Endothelial cell of umbilical vein (primary cell): ENCODE results near the gene FRMD5. TPM values are rescaled to one million over a fixed set of nuclear protein-coding genes. Genes with fewer than 3 reads are reported as not detected.

ENCODE experiments used
- BruUV-seq: library from RNA; stranded (reverse); fragments of 400-500 nt; replicated peaks from 2 replicates; lab custom pipeline; 2021; lab: Mats Ljungman, UMichigan
- CTCF ChIA-PET: fragments of 300-600, 350-600 bp; sonication (Branson Sonifier 250); formaldehyde crosslinking; loops from one replicate; lab custom pipeline; 2021; ENCODE audit warnings: antibody characterized with exemption, inconsistent platforms; lab: Charles Lee
- POLR2A ChIA-PET: fragments of 300-600, 350-600 bp; sonication (Branson Sonifier 250); formaldehyde crosslinking; loops from one replicate; lab custom pipeline; 2021; ENCODE audit warnings: antibody characterized with exemption, inconsistent platforms; lab: Charles Lee
- DNase-seq: peaks from one replicate; pipeline ENCODE4 v3.0.0-alpha.2; 2011; ENCODE audit warnings: low read depth, low spot score
- FAIRE-seq: peaks from 2 replicates; lab custom pipeline; 2011; peaks lifted over from hg19 to GRCh38; lab: Jason Lieb, UNC
- H2AFZ ChIP-seq: 2 replicates; pipeline ENCODE4 v1.6.0; 2012; ENCODE audit warnings: low read depth, low read length, control low read depth, inconsistent platforms
- H3K27ac ChIP-seq: 2 replicates; pipeline ENCODE4 v1.5.1; 2011; ENCODE audit warnings: low read depth, mild to moderate bottlenecking, control low read depth, low read length, moderate library complexity; ENCODE audit not compliant: insufficient read depth
- H3K27me3 ChIP-seq, 2 experiments: 2 replicates each; pipeline versions ENCODE4 v1.6.0 to v1.6.1; 2011; ENCODE audit warnings: low read length in 2 of 2, mixed read lengths in 1 of 2; ENCODE audit not compliant: control insufficient read depth in 2 of 2, insufficient read depth in 2 of 2
- H3K36me3 ChIP-seq, 2 experiments: 2 replicates in 1 of 2; 3 replicates in 1 of 2; pipeline ENCODE4 v1.5.1; 2011; ENCODE audit warnings: low read length in 2 of 2, mild to moderate bottlenecking in 1 of 2, moderate library complexity in 1 of 2; ENCODE audit not compliant: control insufficient read depth in 2 of 2, insufficient read depth in 2 of 2; ENCODE audit errors: extremely low read depth in 1 of 2
- H3K4me1 ChIP-seq: 3 replicates; pipeline ENCODE4 v1.5.1; 2011; ENCODE audit warnings: mild to moderate bottlenecking, low read length; ENCODE audit not compliant: control insufficient read depth, insufficient read depth; ENCODE audit errors: extremely low read depth
- H3K4me2 ChIP-seq: 2 replicates; pipeline ENCODE4 v1.6.1; 2011; ENCODE audit warnings: low read length, control low read depth, mixed read lengths; ENCODE audit not compliant: insufficient read depth
- H3K4me3 ChIP-seq, 3 experiments: fragments of 200-600 bp in 1 of 3; sonication (generic), shearing (Covaris generic) in 1 of 3; replicated peaks in 1 of 3; 2 replicates each; pipeline ENCODE4 v1.5.1; 2011 to 2016; ENCODE audit warnings: control low read depth in 3 of 3, low read length in 3 of 3, mild to moderate bottlenecking in 2 of 3, inconsistent platforms in 1 of 3, low read depth in 1 of 3, moderate library complexity in 1 of 3; ENCODE audit not compliant: insufficient read depth in 1 of 3
- H3K79me2 ChIP-seq: 2 replicates; pipeline ENCODE4 v1.6.0; 2012; ENCODE audit warnings: low read length, inconsistent platforms; ENCODE audit not compliant: control insufficient read depth, insufficient read depth
- H3K9ac ChIP-seq: replicated peaks from 2 replicates; pipeline ENCODE3; 2011; ENCODE audit warnings: low read length, control low read depth; ENCODE audit not compliant: insufficient read depth; ENCODE audit errors: extremely low read depth
- H3K9me1 ChIP-seq: replicated peaks from 3 replicates; pipeline ENCODE4 v1.6.0; 2011; ENCODE audit warnings: mild to moderate bottlenecking, low read length; ENCODE audit not compliant: control insufficient read depth, insufficient read depth; ENCODE audit errors: extremely low read depth
- H3K9me3 ChIP-seq: replicated peaks from 2 replicates; pipeline ENCODE4 v1.5.1; 2012; ENCODE audit warnings: low read length, inconsistent platforms; ENCODE audit not compliant: control insufficient read depth, insufficient read depth
- H4K20me1 ChIP-seq: replicated peaks from 2 replicates; pipeline ENCODE3; 2011; ENCODE audit warnings: mild to moderate bottlenecking, low read length; ENCODE audit not compliant: control insufficient read depth, insufficient read depth; ENCODE audit errors: extremely low read depth
- EZH2 ChIP-seq: IDR thresholded peaks from 2 replicates; pipeline ENCODE4 v1.6.1; 2012; ENCODE audit warnings: borderline replicate concordance, low read depth, mild to moderate bottlenecking, moderate library complexity, low read length, inconsistent platforms; ENCODE audit not compliant: severe bottlenecking
- FOS ChIP-seq: IDR thresholded peaks from 2 replicates; pipeline ENCODE4 v1.6.1; 2011; ENCODE audit warnings: mild to moderate bottlenecking, low read length, moderate library complexity, borderline replicate concordance; ENCODE audit not compliant: insufficient read depth
- GATA2 ChIP-seq: IDR thresholded peaks from 2 replicates; pipeline ENCODE4 v1.7.0; 2011; ENCODE audit warnings: low read depth, mild to moderate bottlenecking, moderate library complexity, mixed read lengths, low read length; ENCODE audit not compliant: insufficient read length, insufficient read depth
- JUN ChIP-seq: IDR thresholded peaks from 2 replicates; pipeline ENCODE4 v1.6.1; 2011; ENCODE audit warnings: borderline replicate concordance, low read depth; ENCODE audit not compliant: insufficient read length, insufficient read depth
- MYC ChIP-seq: IDR thresholded peaks from one replicate; pipeline ENCODE4 v1.6.1; 2011; ENCODE audit warnings: mild to moderate bottlenecking, low read depth, low read length
- POLR2A ChIP-seq: IDR thresholded peaks from 2 replicates; pipeline ENCODE4 v1.6.1; 2012; ENCODE audit warnings: low read depth, mild to moderate bottlenecking, control low read depth, low read length
- POLR2AphosphoS5 ChIP-seq: IDR thresholded peaks from 2 replicates; pipeline ENCODE4 v1.6.1; 2012; ENCODE audit warnings: low read depth, mild to moderate bottlenecking, control low read depth, low read length, moderate library complexity; ENCODE audit not compliant: insufficient read depth
- dilution Hi-C: fragments of 300-500 bp; cut with MboI; formaldehyde crosslinking; loops from one replicate; pipeline ENCODE4 v1.15.0; 2019; ENCODE audit warnings: low sequenced_read_pairs; ENCODE audit not compliant: extremely low pct_ligation_motif_present
- intact Hi-C: fragments of 100-400 bp; cut with micrococcal nuclease; formaldehyde crosslinking; loops from one replicate; pipeline ENCODE4 v1.10.0; 2022
- polyA plus RNA-seq, 4 experiments: library from polyadenylated mRNA; depleted of rRNA in 3 of 4; stranded (reverse) in 3 of 4; unstranded in 1 of 4; fragments of >200 nt; gene quantifications; 2 replicates each; pipeline versions ENCODE4 v1.2.1 to v1.2.3, GENCODE V29; 2011 to 2012; ENCODE audit warnings: missing spikeins in 1 of 4
- total RNA-seq: library from RNA; stranded (reverse); gene quantifications from 2 replicates; pipeline ENCODE4 v1.2.3, GENCODE V29; 2021
- TF ChIP-seq, protein P1 (sequence below), 2 donors: IDR thresholded peaks; 1 replicate in 1 of 2; 2 replicates in 1 of 2; pipeline ENCODE4 v1.5.1; 2011; ENCODE audit warnings: low read length in 2 of 2, mild to moderate bottlenecking in 2 of 2, moderate library complexity in 2 of 2, control low read depth in 1 of 2, inconsistent platforms in 1 of 2, low read depth in 1 of 2; ENCODE audit not compliant: insufficient read depth in 1 of 2; ENCODE audit errors: extremely low read depth in 1 of 2
- TF ChIP-seq, protein P2 (sequence below): IDR thresholded peaks from 2 replicates; pipeline ENCODE4 v1.6.1; 2011; ENCODE audit not compliant: insufficient read depth, insufficient read length

Gene FRMD5
- total and polyA plus RNA-seq, 2 donors (not counting 3 experiments of a cell fraction or from before 2014, with no cell fraction given) = 16.7 to 20.2 TPM

DNA sequence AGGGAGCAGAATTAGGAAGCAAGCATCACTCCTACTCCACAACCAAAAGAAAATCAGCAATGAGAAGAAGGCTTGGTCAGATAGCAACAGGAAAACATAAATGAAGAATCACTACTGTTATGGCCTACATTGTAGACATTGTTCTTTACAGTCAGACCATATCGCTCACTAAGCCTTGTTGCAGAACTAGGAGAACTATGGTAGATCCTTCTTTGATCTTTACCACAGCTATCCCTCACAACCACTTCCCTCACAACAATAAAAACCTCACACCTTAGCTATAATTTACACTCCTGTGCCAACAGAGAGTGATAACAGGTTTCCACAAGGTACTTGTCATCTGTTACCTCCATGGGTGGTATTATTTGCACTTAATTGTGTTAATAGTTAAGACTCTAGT lies 241.7 kb downstream of the FRMD5 start:
- H3K9me1 ChIP-seq = no peaks in the 10 kb centered on the region
- dilution Hi-C loops = no loop called here
- intact Hi-C loops = no loop called here
- no peaks in the 10 kb centered on the region for H3K4me1 ChIP-seq
- no peak overlapping the region for H3K9ac ChIP-seq
- no peak overlapping the region for H3K27ac ChIP-seq
- POLR2A ChIA-PET = no interaction called here
- BruUV-seq = no TSS peak
- H2AFZ ChIP-seq = no peak overlapping the region
- H4K20me1 ChIP-seq = no peaks in the 10 kb centered on the region
- CTCF ChIA-PET = interaction anchor here (2.8 kb wide), 1 partner anchor 12 kb away, joined by 9 read pairs; no protein-coding TSS in a partner anchor
- FAIRE-seq (no peak), DNase-seq (no peak)
- H3K79me2 ChIP-seq = no peaks in the 10 kb centered on the region
- H3K4me2 ChIP-seq = no peak overlapping the region
- H3K36me3 ChIP-seq = no peaks in the 10 kb centered on the region
- H3K4me3 ChIP-seq = no peak overlapping the region
- TF ChIP-seq, protein P1, sequence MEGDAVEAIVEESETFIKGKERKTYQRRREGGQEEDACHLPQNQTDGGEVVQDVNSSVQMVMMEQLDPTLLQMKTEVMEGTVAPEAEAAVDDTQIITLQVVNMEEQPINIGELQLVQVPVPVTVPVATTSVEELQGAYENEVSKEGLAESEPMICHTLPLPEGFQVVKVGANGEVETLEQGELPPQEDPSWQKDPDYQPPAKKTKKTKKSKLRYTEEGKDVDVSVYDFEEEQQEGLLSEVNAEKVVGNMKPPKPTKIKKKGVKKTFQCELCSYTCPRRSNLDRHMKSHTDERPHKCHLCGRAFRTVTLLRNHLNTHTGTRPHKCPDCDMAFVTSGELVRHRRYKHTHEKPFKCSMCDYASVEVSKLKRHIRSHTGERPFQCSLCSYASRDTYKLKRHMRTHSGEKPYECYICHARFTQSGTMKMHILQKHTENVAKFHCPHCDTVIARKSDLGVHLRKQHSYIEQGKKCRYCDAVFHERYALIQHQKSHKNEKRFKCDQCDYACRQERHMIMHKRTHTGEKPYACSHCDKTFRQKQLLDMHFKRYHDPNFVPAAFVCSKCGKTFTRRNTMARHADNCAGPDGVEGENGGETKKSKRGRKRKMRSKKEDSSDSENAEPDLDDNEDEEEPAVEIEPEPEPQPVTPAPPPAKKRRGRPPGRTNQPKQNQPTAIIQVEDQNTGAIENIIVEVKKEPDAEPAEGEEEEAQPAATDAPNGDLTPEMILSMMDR (IDR thresholded peaks at IDR 0.05; ENCODE audit: extremely low read depth in 1 of 2, insufficient read depth in 1 of 2, low read depth in 1 of 2, low read length in 2 of 2) = no peak
- TF ChIP-seq, protein P2, sequence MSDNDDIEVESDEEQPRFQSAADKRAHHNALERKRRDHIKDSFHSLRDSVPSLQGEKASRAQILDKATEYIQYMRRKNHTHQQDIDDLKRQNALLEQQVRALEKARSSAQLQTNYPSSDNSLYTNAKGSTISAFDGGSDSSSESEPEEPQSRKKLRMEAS = no peak
- no peak for TF ChIP-seq EZH2
- no peak for TF ChIP-seq POLR2AphosphoS5
- TF ChIP-seq MYC = no peak
- no peak for TF ChIP-seq FOS
- TF ChIP-seq JUN = no peak
- no peak for TF ChIP-seq POLR2A
- no peak for TF ChIP-seq GATA2
- no peaks in the 10 kb centered on the region for H3K9me3 ChIP-seq
- no peaks in the 10 kb centered on the region for H3K27me3 ChIP-seq
